ENCODE data around the gene ENDOD1.
A peak's percentile ranks its signal among the peaks of the same experiment; 100 is the strongest.

ENDOD1 gene

GRCh38 chr11:95156133-95156721 is 66.6 kb downstream of the ENDOD1 start:
- no peak for FAIRE-seq
- DNase-seq (ENCODE audit: insufficient read length, low spot score), result no peak
- TF ChIP-seq POU2F2 (IDR thresholded peaks at IDR 0.05; ENCODE audit: low read depth, low read length), result no peak
- TF ChIP-seq TAF1 (IDR thresholded peaks at IDR 0.05; ENCODE audit: low read depth, low read length), result no peak
- TF ChIP-seq POLR2A (IDR thresholded peaks at IDR 0.05; ENCODE audit: low read depth, low read length), result no peak
- TF ChIP-seq SPI1 (IDR thresholded peaks at IDR 0.05; ENCODE audit: low read depth, low read length), result 0 out of 2 replicates have a peak, but pooled peaks have one; percentile 8
- no peak for TF ChIP-seq PAX5 (IDR thresholded peaks at IDR 0.05; ENCODE audit: insufficient read depth, low read length, severe bottlenecking)

GRCh38 chr11:95156916-95157541 is 67.4 kb downstream of the ENDOD1 start:
- DNase-seq (ENCODE audit: insufficient read length, low spot score) (no peak), FAIRE-seq (no peak)
- TF ChIP-seq PAX5 (IDR thresholded peaks at IDR 0.05; ENCODE audit: insufficient read depth, low read length, severe bottlenecking) (no peak), POLR2AphosphoS5 (IDR thresholded peaks at IDR 0.05; ENCODE audit: low read depth, low read length) (no peak), POU2F2 (IDR thresholded peaks at IDR 0.05; ENCODE audit: low read depth, low read length) (no peak), POLR2A (IDR thresholded peaks at IDR 0.05; ENCODE audit: low read depth, low read length) (no peak), SPI1 (IDR thresholded peaks at IDR 0.05; ENCODE audit: low read depth, low read length) (no peak), TAF1 (IDR thresholded peaks at IDR 0.05; ENCODE audit: low read depth, low read length) (no peak)

- no peak for TF ChIP-seq POU2F2 (IDR thresholded peaks at IDR 0.05; ENCODE audit: low read depth, low read length)
- TF ChIP-seq TAF1 (IDR thresholded peaks at IDR 0.05; ENCODE audit: low read depth, low read length), result no peak
- TF ChIP-seq POLR2A (IDR thresholded peaks at IDR 0.05; ENCODE audit: low read depth, low read length), result no peak
- no peak for TF ChIP-seq SPI1 (IDR thresholded peaks at IDR 0.05; ENCODE audit: low read depth, low read length)
- TF ChIP-seq PAX5 (IDR thresholded peaks at IDR 0.05; ENCODE audit: insufficient read depth, low read length, severe bottlenecking), result no peak
- no peak for TF ChIP-seq POLR2AphosphoS5 (IDR thresholded peaks at IDR 0.05; ENCODE audit: low read depth, low read length)
- FAIRE-seq, result no peak
- DNase-seq (ENCODE audit: insufficient read length, low spot score), result no peak
These were observed 68.2 kb downstream of the ENDOD1 start for GRCh38 chr11:95157824-95158223.

GRCh38 chr11:95161248-95161647 is 71.6 kb downstream of the ENDOD1 start:
- FAIRE-seq, result no peak
- no peak for TF ChIP-seq POU2F2 (IDR thresholded peaks at IDR 0.05; ENCODE audit: low read depth, low read length)
- TF ChIP-seq TAF1 (IDR thresholded peaks at IDR 0.05; ENCODE audit: low read depth, low read length), result no peak
- TF ChIP-seq SPI1 (IDR thresholded peaks at IDR 0.05; ENCODE audit: low read depth, low read length), result no peak
- no peak for TF ChIP-seq PAX5 (IDR thresholded peaks at IDR 0.05; ENCODE audit: insufficient read depth, low read length, severe bottlenecking)
- TF ChIP-seq POLR2AphosphoS5 (IDR thresholded peaks at IDR 0.05; ENCODE audit: low read depth, low read length), result no peak
- TF ChIP-seq POLR2A (IDR thresholded peaks at IDR 0.05; ENCODE audit: low read depth, low read length), result no peak
- no peak for DNase-seq (ENCODE audit: insufficient read length, low spot score)

- TF ChIP-seq POLR2AphosphoS5 (IDR thresholded peaks at IDR 0.05; ENCODE audit: low read depth, low read length) (no peak), TAF1 (IDR thresholded peaks at IDR 0.05; ENCODE audit: low read depth, low read length) (no peak), POLR2A (IDR thresholded peaks at IDR 0.05; ENCODE audit: low read depth, low read length) (no peak), PAX5 (IDR thresholded peaks at IDR 0.05; ENCODE audit: insufficient read depth, low read length, severe bottlenecking) (no peak), POU2F2 (IDR thresholded peaks at IDR 0.05; ENCODE audit: low read depth, low read length) (no peak), SPI1 (IDR thresholded peaks at IDR 0.05; ENCODE audit: low read depth, low read length) (no peak)
- FAIRE-seq, result no peak
- no peak for DNase-seq (ENCODE audit: insufficient read length, low spot score)
These were observed 73.5 kb downstream of the ENDOD1 start for GRCh38 chr11:95163106-95163505.

- no peak for FAIRE-seq
- DNase-seq (ENCODE audit: insufficient read length, low spot score), result no peak
- TF ChIP-seq POLR2A (IDR thresholded peaks at IDR 0.05; ENCODE audit: low read depth, low read length) (no peak), POLR2AphosphoS5 (IDR thresholded peaks at IDR 0.05; ENCODE audit: low read depth, low read length) (no peak), PAX5 (IDR thresholded peaks at IDR 0.05; ENCODE audit: insufficient read depth, low read length, severe bottlenecking) (no peak), POU2F2 (IDR thresholded peaks at IDR 0.05; ENCODE audit: low read depth, low read length) (no peak), SPI1 (IDR thresholded peaks at IDR 0.05; ENCODE audit: low read depth, low read length) (no peak), TAF1 (IDR thresholded peaks at IDR 0.05; ENCODE audit: low read depth, low read length) (no peak)
These were observed 76.0 kb downstream of the ENDOD1 start for GRCh38 chr11:95165638-95166037.

GRCh38 chr11:95166781-95167180 is 77.1 kb downstream of the ENDOD1 start:
- TF ChIP-seq POLR2AphosphoS5 (IDR thresholded peaks at IDR 0.05; ENCODE audit: low read depth, low read length) (no peak), SPI1 (IDR thresholded peaks at IDR 0.05; ENCODE audit: low read depth, low read length) (no peak), PAX5 (IDR thresholded peaks at IDR 0.05; ENCODE audit: insufficient read depth, low read length, severe bottlenecking) (no peak), POLR2A (IDR thresholded peaks at IDR 0.05; ENCODE audit: low read depth, low read length) (no peak), POU2F2 (IDR thresholded peaks at IDR 0.05; ENCODE audit: low read depth, low read length) (no peak), TAF1 (IDR thresholded peaks at IDR 0.05; ENCODE audit: low read depth, low read length) (no peak)
- DNase-seq (ENCODE audit: insufficient read length, low spot score) (no peak), FAIRE-seq (no peak)

GRCh38 chr11:95170294-95170693 is 80.6 kb downstream of the ENDOD1 start:
- no peak for DNase-seq (ENCODE audit: insufficient read length, low spot score)
- no peak for FAIRE-seq
- TF ChIP-seq POLR2A (IDR thresholded peaks at IDR 0.05; ENCODE audit: low read depth, low read length), result no peak
- TF ChIP-seq TAF1 (IDR thresholded peaks at IDR 0.05; ENCODE audit: low read depth, low read length), result no peak

- no peak for TF ChIP-seq TAF1 (IDR thresholded peaks at IDR 0.05; ENCODE audit: low read depth, low read length)
- TF ChIP-seq SPI1 (IDR thresholded peaks at IDR 0.05; ENCODE audit: low read depth, low read length), result no peak
- no peak for TF ChIP-seq POLR2AphosphoS5 (IDR thresholded peaks at IDR 0.05; ENCODE audit: low read depth, low read length)
- DNase-seq (ENCODE audit: insufficient read length, low spot score) (no peak), FAIRE-seq (no peak)
These were observed 86.3 kb downstream of the ENDOD1 start for GRCh38 chr11:95175818-95176380.

Measured in GM12891 (cell line).